Stimulated activated CD4-positive, alpha-beta T cell treated with anti-CD3 and anti-CD28 coated beads, Interleukin-15, amount 100 ng/mL, for 1 hour (primary cell): Measurements from ENCODE around the gene GRIP2.

ENCODE experiments used
- DNase-seq, 2 donors: peaks; one replicate each; pipeline ENCODE4 v3.0.0-alpha.2; 2020; ENCODE audit warnings: low read depth in 1 of 2, low spot score in 1 of 2

Gene GRIP2

GRCh38 chr3:14487821-14488220 is 52.3 kb downstream of the GRIP2 start:
- no peak for DNase-seq

DNA sequence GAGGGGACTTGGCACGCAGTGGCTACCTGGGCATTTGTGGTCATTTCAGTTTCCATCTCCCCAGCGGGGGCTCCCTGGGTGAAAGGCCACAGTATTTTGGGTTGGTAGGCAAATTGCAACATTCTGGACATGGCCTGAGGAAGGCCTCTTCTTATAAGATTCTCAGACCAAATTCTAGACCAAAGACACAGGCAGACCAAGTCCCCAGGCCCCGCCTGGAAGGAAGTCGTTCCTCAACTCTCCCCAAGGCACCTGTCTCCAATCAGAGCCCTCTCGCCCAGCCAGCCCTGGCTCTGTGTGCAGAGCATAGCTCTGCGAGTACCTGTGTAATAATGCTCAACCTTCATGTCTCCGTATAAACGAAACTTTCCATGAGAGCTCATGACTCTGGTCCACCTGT is 53.1 kb downstream of the GRIP2 start:
- DNase-seq: no peak

GRCh38 chr3:14486460-14486859 is 53.7 kb downstream of the GRIP2 start:
- DNase-seq: no peak

- no peak for DNase-seq
Measured at GRCh38 chr3:14485981-14486380, 54.2 kb downstream of the GRIP2 start.

GRCh38 chr3:14484741-14485140 is 55.4 kb downstream of the GRIP2 start:
- no peak for DNase-seq

DNA sequence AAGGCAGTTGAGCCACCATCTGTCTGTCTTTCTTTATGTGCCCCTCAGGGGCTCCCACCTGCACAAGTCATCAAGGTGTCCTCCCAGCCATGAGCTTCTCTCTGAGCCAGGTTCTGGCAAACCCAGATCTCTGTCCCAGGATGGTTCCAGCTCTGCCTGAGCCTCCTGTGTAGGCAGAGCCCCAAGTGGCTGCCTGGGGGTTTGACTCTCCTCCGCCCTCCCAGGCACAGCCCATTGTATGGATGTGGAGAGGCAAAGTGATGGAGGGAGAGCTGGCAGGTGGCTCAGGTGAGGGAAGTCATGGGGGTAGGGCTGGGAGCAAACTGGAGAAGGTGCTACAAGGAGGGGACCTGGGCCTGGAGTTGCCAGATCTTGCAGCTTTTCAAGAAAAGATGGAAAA is 56.9 kb downstream of the GRIP2 start:
- DNase-seq: no peak

DNA sequence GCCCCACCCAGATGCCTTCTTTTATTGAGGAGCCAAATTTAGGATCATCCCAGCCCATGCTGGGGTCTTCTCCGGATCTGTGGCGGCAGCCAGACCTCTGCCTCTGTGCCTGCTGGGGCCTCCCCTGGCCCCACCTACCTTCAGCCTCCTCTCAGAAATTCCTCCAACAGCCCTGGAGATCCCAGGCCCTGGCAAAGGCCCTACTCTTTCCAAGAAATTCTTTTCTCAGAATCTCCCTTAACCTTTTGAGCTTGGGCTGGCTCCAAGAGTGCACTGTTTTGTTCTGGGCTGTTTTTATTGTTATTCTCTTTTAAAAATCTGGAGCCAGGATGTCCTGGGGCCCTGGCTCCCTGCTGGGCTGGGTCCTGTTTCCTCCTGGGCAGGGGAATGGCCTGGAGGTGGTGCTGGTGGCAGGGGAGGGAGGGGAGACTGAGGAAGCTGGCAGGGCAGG is 57.8 kb downstream of the GRIP2 start:
- DNase-seq: no peak

DNA sequence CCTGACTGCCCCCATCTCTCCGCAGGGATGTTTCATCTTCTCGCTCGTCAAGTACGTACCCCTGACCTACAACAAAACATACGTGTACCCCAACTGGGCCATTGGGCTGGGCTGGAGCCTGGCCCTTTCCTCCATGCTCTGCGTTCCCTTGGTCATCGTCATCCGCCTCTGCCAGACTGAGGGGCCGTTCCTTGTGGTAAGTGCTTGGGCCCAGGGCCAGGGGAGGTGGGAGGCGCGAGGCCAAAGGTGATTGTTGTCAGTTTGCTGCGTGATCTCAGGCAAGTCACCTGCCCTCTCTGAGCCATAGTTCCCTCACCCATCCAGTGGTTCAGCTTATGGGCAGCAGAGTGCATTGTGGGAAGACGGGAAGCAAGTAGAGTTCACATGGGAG is 58.5 kb downstream of the GRIP2 start:
- no peak for DNase-seq

GRCh38 chr3:14481018-14481645 is 59.0 kb downstream of the GRIP2 start:
- DNase-seq: no peak

DNA sequence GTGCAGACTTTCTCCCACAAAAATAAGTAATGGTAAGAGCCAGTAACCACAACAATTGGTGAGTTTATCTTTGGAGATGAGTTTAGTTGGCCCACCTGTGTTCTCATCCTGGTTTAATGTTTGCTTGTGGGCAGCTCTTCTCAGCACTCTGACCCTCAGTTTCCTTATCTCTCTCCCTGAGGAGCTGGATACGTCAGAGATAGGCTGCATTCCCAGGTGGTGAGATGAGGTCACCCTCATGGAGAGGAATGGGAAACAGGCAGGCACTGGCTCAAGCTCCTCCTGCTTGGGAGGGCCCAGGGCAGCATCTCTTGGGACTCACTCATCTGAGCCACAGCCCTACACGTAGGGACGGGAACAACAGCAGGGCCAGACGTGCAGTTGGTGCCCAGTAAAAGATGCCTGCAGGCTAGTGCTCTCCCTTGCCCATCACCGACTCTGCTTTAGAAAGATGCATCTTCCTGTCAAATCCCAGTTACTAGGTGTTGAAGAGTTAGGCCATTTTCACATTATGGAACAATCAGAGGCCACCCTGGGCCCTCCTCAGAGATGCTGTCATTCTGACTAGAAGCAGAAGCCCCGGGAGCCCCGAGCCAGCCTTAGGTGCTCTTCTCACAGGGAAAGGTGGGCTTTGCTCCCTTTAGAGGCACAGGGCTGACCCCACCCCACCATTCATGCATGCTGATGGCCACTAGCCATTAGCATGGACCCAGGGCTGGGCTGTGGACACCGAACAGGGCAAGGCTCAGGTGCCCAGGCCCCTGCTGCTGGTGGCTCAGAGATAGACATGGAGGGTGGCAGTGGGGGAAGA is 59.7 kb downstream of the GRIP2 start:
- no peak for DNase-seq

DNA sequence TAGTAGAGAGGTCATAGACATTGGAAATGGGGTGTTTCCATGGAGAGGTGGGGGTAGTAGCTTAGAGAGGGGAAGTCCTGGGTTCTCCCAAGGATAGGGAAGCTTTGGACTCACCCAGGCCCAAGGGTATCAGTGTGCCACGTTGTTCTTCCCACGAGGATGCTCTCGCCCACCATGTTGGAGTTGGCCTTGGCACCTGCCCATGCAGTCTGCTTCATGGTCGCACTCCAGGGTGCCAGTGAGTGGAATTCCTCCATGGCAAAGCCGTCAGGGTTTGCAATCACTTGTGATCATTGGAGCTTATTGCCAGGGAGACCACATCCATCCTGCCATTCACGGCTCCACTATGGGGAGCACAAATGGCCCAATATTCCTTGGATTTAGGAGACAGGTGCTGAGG is 60.6 kb downstream of the GRIP2 start:
- no peak for DNase-seq

DNA sequence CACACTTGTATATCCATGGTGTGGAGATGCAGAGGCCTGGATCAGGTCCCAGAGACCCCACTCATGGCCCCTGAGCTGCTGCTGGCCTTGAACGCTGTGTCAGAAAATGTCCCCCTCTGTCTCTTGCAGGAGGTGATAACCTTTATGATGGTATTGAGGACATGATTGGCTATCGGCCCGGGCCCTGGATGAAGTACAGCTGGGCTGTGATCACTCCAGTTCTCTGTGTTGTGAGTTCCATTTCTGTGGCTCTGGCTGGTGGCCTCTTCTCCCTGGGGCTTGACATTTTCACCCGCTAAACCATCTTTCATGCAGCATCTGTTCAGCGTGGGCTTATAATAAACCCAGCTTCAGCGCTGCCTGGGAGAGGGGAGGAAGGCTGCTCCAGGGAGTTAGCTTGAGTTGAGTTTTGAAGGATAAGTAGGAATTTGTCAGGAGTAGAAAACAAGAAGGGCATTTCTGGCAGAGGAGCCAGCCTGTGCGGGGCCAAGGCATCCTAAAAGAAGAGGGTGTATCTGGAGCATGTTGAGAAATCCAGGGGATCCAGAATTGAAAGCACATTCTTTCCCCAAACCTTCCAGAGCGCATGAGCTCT is 61.1 kb downstream of the GRIP2 start:
- DNase-seq: no peak

GRCh38 chr3:14477311-14477935 is 62.7 kb downstream of the GRIP2 start:
- DNase-seq: no peak

DNA sequence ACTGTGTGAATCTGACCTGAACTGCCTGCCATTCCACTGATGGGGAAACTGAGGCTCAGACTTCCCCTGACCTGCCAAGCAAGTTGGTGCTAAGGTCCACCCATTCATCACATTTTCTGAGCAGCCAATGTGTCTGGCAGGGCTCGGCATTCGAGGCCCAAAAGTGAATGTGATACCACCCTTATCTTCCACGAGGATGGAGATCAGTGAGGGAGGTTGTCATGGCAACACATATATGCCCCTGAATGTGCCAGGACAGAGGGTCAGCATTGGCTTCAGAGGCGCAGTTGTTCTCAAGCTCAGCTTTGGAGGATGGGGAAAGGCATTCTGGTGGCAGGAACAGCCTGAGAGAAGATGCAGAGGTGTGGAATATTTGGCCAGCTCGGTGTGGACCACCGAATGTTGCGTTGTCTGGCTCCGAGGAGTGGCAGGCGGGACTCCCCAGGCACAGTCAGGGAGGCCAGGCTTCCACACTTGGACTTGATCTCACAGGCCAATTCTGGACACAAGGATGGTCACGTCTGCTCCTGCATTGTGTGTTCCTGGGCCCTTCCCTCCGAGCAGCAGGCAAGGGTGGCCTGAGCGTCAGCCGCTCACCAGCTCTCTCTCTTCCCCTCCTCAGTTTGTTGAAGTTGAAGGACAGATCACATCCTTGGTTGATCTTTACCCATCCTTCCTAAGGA is 63.4 kb downstream of the GRIP2 start:
- DNase-seq: no peak

- no peak for DNase-seq
Measured at GRCh38 chr3:14475621-14476020, 64.5 kb downstream of the GRIP2 start.

- no peak for DNase-seq
Measured at GRCh38 chr3:14474363-14475081, 65.6 kb downstream of the GRIP2 start.

GRCh38 chr3:14473411-14473891 is 66.7 kb downstream of the GRIP2 start:
- no peak for DNase-seq

DNA sequence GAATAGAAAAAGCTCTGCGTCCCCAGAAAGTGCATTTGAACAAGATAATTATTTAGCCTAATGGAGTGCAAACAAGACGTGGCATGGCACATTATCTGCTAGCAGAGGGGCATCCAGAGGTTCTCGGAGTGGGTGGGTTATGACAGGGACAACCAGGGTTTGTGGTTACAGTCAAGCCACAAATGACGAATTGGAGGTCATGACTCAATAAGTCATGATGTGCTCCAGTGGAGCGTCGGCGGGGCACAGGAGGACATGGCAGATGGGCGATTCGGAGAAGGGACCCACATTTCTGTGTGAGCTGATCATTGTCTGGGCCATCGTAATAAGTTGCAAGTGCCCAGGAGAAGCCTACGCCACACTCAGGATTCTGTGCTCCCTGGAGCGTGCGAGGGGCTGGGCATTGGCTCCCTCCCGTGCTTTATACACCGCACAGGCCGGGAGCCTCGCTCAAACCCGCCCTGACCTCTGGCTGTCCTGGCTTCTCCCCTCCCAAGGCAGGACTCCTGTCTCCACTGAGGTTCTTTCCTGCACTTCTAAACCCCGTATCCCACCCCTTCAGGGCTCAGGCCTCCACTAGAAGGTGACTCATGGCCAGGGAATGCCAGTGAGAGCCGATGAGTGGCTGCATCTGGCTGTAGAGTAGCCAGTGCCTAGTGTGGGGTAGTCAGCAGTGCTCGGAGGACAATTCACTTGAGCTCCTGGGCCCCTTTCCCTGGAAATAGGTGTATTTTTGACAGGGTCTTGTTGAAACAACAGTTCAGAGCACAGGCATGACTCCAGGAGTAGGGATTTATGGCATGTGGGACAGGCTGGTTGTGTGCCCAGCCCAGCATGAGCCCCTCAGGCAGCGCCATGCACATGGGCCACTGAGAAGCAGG is 67.4 kb downstream of the GRIP2 start:
- DNase-seq: no peak

DNA sequence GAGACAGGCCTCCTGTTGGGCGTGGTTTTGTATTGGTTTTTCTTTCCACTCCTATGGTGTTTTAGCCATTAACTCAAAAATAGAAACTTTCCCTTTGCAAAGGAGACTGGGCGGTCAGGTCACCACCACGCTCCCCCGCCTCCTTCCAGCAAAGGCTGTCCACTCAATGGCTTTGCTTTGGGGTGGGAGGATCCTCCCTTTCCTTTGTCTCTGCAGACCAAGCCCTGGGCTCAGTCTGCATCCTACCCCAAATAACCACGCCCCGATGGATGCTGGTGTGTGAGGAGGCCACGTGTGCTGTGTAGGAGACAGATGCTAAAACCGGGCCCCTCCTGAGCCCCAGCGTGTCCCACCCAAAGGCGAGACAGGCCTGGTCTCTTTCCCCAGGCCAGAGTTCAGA is 68.5 kb downstream of the GRIP2 start:
- no peak for DNase-seq

- DNase-seq: no peak
Measured at GRCh38 chr3:14471016-14471415, 69.1 kb downstream of the GRIP2 start.
